A549 treated with Hydrocortisone at 1 μM for 4 hours (cell line): ENCODE results near the gene SLITRK4. TPM values are rescaled to one million over a fixed set of nuclear protein-coding genes. Genes with fewer than 3 reads are reported as not detected.

Source experiments
- total RNA-seq: library from RNA; stranded (reverse); fragments of 200-300 nt; extraction: Qiagen RNA extraction; gene quantifications from 5 replicates; pipeline ENCODE4 v1.2.3, GENCODE V29; 2022

SLITRK4 gene, protein sequence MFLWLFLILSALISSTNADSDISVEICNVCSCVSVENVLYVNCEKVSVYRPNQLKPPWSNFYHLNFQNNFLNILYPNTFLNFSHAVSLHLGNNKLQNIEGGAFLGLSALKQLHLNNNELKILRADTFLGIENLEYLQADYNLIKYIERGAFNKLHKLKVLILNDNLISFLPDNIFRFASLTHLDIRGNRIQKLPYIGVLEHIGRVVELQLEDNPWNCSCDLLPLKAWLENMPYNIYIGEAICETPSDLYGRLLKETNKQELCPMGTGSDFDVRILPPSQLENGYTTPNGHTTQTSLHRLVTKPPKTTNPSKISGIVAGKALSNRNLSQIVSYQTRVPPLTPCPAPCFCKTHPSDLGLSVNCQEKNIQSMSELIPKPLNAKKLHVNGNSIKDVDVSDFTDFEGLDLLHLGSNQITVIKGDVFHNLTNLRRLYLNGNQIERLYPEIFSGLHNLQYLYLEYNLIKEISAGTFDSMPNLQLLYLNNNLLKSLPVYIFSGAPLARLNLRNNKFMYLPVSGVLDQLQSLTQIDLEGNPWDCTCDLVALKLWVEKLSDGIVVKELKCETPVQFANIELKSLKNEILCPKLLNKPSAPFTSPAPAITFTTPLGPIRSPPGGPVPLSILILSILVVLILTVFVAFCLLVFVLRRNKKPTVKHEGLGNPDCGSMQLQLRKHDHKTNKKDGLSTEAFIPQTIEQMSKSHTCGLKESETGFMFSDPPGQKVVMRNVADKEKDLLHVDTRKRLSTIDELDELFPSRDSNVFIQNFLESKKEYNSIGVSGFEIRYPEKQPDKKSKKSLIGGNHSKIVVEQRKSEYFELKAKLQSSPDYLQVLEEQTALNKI
- 0.01 TPM in 1 of 5 replicates, not detected in the others for total RNA-seq

DNA sequence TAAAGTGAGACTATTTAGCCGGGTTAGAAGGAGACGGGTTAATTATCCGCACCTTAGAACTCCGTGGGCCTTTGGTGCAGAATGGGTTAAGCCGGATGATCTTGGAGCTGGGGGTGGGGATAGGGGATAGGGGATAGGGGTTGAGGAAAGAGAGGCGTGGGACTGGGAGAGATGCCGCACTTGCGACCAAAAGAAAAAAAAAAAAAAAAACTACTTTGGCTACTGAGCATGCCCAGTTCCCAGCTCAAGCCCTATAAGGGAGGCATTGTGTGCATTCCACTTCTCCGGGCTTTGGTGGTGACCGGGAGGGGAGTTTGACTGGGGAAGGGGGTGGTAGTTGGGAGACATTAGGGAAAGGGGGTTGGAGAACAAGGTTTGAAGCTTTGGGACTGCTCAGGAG, at the start of gene SLITRK4:
TSS of gene SLITRK4 (minus strand) at position 187 of the 400 bp plus-strand sequence. CDS start 4,993 bp downstream, outside the sequence.

Other genes with a start within 250 kb of the SLITRK4 start
- not detected in 5 replicates for gene SPANXN3, start 118.6 kb downstream of the SLITRK4 start, total RNA-seq
- gene SPANXN2, start 84.7 kb upstream of the SLITRK4 start, total RNA-seq: not detected in 5 replicates
- not detected in 5 replicates for gene UBE2NL, start 248.0 kb upstream of the SLITRK4 start, total RNA-seq